Measurements from ENCODE around the gene EBF3.

EBF3 gene

DNA sequence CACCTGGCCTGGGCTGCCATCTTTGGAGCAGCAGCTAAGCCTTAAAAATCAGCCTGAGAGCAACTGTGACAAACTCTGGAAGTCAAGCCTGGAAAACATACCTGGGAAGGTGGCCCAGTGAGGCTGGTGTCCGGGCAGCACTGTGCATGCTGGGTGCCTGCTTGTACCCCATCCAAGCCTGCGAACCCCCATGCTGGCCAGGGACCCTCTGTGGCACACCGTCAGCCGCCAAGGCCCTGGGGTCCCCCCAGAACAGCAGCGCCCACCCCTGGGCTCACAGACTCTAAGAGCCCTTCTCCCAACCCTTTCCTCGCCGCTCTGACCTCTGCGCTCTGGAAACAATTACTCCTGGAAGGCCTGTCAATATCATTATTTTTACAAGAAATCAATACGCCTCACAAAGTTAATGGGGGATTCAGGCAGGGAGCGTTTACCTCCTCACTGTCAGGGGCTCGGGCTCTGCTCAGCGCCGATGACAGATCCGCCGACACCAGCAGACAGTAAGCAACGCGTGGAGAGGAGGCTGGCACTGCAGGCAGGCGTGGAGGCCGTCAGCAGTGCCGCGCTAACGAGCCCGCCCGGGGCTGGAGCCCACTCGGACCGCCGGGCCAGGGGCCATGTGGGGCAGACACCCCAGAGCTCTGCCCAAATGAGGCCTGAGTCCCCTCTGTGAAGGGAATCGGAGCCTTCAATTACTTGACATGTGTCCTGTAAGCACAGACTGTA lies 54.4 kb downstream of the EBF3 start:
- no peak for DNase-seq

DNA sequence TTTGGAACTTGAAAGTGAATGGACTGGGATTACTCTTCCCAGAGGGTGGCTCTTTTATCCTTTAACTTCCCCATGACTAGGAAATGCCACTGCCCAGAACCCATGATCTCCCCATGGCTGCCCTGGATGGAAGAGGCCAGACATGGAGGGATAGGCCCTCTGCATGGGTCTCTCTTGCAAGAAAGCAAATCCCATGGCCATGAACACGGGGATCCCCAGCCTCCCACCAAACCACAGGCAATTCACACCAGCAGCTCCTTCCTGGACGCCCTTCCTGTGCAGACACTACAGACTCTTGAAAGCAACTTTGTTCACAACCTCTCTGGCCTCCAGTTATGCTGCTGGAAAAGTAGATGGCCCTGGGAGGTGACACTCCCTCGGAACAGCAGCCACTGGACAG lies 55.0 kb downstream of the EBF3 start:
- no peak for DNase-seq

DNA sequence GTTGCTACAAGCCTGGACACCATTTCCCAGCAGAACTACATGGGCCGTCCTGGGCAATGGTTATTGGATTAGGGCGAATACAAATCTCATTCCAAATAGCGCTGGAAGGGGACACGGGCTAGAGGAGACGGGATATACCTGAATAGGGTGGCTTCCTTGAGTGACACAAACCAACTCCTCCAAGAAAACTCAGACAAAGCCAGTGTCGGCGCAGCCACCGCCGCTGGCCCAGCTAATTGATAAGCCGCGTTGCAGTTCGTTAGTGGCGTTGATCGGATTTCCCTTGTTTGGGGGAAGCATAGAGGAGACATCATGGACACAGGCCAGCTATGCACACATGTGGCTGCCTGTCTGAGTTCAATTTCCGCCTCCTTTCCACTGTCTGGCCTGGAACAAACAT lies 55.7 kb downstream of the EBF3 start:
- no peak for DNase-seq

DNA sequence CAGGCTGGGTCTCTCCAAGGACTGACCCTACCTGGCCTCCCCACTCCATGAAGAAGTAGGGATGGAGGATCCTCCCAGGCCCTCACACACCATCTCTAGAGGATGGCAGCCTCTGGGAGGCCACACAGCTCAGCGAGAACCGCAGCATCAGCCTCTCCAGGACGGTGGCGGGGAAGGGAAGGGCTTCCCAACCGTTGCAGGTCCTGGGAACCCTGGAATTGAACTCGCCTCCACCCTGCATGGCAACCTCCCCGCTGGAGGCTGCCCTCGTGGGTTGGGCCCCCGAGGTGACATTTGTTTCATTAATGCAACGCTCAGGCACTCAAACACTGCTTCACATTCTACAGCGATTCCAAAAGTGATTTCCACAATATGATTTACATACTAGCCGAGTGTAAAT lies 58.5 kb downstream of the EBF3 start:
- DNase-seq, result no peak

DNA sequence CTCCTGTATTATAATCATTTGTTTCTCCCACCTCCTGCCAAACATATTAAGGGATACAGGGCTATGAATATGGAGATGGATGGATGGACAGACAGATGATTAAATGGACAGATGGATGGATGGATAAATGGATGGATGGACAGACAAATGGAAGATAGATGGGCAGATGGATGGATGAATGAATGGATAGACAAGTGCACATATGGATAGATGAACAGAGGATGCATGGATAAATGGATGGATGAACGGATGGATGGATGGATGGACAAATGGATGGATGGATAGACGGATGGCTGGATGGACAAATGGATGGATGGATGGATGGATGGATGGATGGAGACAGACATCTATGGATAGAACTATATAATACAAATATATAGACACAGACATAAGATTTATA lies 59.8 kb downstream of the EBF3 start:
- DNase-seq, result no peak

DNA sequence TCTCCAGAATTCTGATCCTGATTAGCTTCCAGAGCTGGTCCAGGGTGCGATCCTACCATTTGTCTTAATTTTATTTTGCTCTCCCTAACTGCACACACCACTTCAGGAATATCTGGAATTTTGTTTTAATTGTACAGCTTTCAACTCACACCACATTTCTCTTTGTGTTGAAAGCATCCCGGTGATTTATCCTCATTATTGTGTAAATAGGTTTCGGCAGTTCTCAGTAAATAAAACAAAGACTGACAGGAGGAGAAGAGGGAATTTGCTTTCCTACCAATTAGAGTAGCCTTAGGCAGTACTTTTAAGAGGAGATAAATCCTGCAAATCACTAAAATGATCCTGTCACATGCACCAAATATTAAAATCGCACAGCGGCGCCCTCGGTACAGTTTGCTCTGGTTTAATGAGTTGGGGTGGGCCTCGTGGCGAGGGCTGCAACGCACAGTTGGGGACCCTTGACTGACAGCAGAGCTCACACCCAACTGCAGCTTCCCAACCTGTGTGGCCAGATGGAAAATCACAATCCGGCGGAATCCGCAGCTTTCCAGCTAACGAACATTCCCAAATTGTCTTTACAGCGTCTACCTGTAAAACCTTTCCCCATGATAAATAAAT lies 62.6 kb downstream of the EBF3 start:
- no peak for DNase-seq

DNA sequence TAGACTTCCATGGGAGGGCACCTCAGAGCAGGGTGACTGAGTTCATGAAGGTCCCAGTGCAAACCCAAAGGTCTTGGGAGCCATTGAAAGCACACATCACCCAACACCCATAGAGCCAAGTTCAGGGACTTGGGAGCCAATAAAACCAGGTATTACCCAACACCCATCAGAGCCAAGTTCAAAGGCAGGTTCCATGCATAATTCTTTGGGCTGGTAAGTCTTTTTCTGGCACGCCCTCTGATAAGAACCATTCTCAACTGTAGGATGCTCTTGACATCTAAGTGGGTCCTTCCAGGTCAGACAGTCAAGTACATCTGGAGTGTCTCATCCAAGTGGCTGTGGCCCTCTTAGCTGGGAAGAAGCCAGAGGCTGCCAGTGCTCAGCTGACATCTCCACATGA lies 63.2 kb downstream of the EBF3 start:
- no peak for DNase-seq

DNA sequence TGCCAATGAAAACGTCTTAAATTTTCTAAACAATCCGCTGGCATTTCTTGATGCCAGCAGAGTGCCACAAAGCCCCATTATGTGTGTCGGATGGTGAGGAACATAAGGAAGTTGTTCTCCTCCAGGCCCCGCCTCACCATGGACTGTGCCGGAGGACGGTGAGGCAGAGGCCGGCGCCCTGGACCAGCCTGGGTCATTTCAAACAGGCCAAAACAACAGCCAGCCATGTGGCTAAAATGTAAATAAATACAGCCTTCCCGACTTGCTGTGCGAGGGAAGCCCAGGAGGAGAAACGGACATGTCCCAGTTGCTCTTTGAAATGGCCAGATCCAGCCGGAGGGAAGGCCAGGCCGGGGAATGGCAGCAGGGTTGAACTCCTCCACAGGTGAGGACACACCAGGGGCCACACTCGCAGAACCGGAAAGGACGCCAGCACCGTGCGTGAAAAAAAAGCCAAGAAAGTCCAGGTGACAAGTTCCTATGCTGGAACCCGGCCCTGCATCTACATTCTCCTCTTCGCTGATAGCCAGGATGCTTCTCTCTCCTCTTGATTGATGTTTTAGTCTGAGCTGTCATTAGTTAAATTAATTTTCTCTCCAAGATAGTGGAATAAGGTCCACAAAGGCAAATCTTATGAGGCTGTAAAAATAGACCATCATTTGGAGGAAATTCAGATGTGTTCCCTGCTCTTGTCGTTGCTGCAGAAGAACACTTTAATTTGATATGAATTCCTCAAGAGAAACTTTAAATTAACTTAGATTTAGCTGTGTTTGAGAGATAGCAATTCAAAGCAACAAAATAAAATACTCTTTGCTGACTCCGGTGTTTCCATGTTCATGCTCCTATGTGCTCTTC lies 64.6 kb downstream of the EBF3 start:
- DNase-seq, result no peak

DNA sequence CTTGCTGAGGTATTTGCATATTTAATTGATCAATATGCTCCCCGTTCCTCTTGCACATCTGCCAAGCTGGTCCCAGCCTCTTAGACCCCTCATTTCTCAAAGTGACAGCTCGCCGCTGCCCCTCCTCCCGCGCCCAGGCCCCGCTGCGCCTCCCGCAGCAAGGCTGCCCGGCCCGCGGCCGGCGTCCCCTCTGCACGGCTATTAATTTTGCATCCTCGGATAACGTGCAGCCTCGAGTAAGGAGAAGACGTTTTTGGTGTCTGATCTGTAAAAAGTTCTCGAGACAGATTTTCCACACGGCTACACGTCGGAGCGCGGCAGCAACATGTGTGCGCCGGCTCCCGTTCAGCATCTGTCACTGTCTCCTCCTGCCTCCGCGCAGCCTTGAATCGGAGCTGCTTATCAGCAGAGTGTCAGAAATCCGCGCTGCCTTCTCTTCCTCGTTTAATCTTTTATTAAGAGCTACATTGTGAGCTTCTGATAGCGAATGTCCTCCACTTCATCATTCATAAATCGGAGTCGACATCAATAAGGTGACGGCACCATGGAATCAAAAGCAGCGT lies 65.3 kb downstream of the EBF3 start:
- no peak for DNase-seq

DNA sequence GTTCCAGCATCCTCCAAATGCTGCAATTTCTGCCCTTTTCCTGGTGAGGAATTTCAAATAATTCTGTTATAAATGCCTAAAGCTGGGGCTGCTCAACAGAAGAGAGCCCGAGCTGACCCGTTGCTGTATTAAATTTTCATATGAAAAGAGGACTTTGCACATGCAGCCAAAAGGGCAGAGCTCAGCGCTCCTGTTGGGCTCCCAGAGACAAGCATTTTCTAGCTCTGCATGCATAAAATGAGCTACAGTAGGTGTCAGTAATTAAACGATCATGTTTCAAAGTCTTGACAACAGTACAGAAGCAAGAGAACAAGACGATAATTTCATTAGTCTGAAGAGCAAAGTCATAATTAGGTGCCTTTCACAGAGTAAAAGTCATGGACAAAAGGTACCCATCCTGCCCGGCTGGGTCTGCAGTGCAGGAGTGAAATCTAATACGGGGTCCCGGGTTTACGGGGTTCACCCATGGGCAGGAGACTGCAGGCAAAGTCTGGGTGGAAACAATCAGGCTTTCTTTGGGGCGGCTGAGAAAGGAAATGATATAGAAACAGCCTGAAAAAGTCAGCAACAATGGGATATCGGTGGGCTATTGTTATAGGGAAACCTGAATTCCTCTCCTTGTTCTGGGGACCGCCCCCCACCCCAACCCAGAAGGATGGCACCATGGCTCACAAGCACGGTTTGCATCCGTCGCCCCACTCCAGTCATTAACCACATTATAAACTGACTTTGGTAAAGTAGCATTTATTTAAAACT lies 66.0 kb downstream of the EBF3 start:
- DNase-seq, result no peak

DNA sequence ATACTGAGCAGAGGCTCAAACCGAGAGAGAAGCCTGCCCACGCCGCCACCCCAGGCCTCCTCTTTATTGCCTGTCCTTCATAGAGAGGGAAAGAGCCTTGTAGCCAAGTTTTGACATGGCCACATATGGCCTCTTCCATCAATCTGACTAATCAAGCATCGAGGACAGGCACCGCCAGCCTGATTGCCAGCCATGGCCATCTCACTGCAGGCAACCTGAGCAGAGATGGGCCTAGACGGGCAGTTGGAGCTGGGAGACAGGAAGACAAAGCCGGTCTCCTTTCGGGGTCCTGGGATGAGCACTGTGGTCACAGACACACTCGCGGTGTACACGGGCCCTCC lies 67.2 kb downstream of the EBF3 start:
- DNase-seq, result no peak

DNA sequence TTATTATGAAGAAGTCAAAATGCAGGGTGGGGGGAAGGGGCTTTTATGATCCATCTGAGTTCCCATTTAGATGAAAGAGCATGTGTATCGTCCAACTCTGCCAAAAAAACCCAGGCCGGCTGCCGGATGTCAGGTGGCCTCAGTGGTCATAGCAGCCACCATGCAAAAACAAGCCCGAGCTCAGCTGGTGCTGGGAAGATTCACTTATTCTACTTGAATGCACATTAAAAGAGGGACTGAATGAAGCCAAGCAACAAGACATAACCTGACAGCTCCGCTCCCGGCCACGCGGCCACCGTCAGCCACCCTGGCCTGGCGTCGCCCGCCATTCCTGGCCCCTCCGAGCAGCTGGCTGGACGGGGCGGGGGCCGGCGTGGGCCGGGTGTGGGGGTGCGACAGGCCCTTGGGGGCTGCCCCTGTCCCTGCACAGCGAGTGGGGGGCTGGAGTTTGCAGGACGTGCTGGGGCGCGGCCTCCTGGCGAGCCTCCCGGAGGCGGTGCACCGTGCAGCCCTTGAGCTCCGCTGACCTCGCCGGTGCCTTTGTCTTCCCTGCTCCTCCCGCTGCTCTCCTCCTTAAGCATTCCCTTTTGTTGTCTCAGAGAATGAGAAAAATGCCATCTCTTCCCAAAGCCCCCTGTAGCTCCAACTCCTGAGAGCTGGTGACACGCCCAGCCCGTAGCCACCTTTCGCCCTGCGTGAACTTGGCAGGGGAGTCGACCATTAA lies 67.8 kb downstream of the EBF3 start:
- DNase-seq, result no peak

DNA sequence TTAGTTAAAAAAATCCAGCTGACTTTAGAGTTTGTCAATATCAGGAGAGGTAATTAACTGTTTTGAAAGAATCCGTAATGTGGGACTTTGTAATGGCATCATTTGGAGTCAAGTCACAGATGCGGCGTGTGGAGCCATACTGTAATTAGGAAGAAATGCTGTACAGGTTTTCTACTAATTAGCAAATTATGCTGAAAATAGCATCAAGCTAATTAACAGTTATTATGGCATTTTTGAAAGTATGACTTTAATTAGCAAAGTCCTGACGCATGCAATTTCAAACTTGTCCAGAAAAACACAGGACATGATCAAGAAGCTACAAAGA lies 68.3 kb downstream of the EBF3 start:
- DNase-seq, result no peak

DNA sequence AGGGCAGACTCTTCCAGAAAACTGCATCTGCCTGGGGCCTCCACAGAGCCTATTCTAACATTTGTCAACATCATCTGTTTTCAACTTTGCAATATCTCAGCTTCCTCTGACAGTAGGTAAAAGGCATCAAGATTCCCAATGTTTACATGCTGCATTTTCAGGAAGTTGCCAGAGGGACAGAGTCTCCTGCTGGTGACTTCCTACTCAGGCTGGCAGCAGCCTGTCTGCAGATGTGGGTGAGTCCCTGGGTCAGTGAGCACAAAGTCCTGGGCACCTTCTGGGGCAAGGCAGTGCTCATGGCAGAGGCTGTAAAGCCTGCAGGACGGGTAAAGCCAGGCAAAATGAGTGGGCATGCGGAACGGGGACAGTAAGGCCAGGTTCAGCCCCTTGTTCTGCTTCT lies 69.4 kb downstream of the EBF3 start:
- no peak for DNase-seq

DNA sequence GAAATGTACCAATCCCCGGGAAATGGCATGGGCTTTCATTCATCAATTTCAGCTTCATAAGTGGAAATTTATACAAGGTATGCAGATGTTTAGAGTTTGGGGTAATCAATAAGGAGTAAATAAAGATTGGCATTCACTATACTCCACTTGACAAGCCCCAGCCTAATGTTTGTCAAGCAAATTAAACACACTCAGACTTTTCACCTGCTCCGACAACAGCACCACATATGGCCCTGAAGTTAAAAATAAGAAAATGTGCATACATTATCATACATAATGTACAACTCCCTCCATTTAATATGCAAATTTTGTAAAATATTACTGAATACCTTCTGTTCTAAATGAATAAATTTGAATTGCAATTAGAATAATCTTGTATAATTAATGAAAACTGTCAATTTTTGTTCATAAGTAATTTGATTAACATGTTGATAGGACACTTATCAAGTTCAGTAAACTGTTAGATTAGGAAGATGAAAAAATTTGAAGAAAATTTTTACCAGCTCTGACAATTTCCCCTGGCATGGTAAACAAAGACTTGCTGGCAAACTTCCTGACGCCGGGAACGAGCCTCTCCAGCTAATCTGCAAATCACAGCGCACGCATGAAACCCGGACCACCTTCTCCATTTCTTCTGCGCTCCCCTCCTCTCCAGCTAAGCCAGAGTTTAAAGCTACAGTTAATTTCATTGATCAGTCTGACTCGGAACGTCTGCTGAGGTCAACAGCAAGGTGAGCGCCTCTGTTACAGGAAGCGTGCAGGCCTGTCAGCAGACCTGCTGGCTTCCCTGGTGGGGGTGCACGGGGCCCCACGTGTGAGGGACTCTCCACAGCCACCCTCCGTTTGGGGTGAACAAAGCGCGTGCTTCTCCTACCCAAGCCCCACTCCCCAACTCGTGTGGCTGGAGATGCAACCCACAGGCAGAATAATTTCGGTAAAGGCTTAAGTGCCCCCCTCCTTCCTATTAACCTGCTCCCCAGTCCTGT lies 70.7 kb downstream of the EBF3 start:
- no peak for DNase-seq

DNA sequence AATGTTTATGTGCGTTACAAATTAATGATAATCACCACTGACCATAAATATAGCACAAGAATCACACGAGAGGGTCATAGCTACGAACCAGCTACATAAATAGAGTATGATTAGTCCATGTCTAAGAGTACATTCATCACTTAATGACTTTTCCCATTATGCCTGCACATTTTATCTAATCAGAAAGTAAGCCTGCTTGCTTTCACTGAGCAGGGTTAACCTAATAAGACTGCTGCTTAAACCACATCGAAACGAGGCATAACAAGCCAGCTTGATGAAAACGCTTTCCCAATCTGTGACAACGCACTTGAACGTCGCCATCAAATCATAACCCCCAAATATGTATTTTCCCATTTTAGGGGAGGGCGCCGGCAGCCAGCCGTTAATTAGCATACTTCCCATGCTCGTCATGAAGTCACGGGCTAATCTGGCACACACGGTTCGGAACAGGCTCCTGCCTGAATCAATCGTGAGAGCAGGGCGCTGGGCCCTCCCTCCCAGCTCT lies 71.5 kb downstream of the EBF3 start:
- DNase-seq, result no peak

DNA sequence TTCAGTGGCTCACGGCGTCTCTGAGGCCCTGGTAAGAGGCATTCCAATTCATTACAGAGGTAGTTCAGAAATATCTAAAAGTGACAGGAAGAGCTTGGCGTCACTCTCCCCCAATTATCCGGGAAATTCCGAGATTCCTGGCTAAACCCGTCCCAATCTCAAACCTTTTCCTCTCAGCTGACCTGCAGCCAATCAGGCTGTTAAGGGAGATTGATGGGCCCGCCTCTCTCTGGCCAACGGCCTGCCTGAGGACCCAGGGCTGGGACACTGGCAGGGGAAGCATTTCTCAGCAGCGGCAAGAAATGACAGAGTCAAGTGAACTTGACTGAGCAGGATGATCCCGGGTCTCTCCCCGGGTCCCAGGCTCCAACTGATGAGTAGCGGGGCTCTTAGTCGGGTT lies 72.3 kb downstream of the EBF3 start:
- no peak for DNase-seq

DNA sequence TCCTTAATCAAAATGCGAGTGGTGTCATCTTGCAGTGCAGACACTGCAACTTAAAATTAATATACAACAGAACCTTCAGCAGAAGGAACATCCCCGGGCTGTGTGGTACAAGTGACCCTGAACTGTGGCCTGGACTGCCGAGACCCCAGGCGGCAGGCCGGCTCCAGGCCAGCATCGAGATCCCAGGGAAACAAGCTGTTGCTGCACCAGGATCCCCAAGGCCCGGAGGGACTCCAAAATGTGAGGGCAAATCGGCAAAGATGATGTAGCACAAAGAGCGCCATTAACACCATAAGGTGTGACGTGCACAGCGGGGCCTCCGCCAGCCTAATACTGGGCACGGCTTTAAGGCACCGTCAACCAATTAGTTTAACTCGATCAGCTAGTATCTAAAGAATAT lies 73.9 kb downstream of the EBF3 start:
- DNase-seq, result no peak

DNA sequence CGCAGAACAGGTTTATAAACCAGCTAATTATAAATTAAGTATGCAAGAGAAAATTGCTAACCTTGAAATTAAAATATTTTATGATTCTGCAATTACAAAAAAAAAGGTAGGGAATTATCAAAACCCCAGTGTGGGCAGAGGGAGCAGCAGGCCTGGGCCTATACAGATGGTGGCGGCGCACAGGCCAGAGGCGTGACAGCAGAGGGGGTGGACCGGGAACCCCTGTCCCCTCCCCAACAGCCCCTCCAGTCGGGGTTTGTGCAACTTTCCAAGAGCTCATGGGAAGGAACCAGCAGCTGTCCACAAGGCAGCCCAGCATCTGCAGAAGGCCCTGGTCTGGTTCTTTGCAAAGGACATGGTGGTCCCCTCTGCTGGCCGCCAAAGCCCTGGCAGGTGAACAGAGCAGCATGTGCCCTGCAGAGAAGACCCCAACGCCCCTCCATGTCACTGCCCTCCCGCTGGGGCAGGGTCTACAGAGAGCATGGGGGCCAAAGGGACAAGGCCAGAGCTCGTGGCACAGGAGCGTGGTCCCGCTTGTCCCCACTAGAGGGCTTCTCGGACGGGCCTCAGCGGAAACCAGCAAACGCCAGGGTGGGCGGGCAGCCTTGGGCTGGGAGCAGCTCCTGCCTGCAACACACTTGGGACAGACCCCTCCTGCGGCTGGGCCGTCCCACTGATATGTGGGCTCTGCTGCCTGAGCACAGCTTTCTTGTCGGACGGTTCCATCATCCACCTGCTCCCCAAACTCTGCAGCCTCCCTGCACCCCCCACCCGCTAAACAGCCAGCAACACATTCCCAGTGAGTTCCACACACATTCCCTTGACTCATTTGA lies 75.1 kb downstream of the EBF3 start:
- no peak for DNase-seq
